Measurements from ENCODE around the gene MPPED1.

- no peak for TF ChIP-seq CTCF (conservative IDR thresholded peaks at IDR 0.05 in 1 of 2, IDR thresholded peaks at IDR 0.05 in 1 of 2; ENCODE audit: low read depth in 1 of 2, low read length in 2 of 2)
- TF ChIP-seq EZH2 (IDR thresholded peaks at IDR 0.05; ENCODE audit: low read length, missing control alignments) = no peak
Measured at GRCh38 chr22:43537019-43537585, 125.3 kb downstream of the MPPED1 start.
